ENCODE data around the gene RPL6. TPM values are rescaled to one million over a fixed set of nuclear protein-coding genes. Genes with fewer than 3 reads are reported as not detected.

RPL6 gene
- total RNA-seq, 1 experiment from 2014 or later: 969 TPM

DNA sequence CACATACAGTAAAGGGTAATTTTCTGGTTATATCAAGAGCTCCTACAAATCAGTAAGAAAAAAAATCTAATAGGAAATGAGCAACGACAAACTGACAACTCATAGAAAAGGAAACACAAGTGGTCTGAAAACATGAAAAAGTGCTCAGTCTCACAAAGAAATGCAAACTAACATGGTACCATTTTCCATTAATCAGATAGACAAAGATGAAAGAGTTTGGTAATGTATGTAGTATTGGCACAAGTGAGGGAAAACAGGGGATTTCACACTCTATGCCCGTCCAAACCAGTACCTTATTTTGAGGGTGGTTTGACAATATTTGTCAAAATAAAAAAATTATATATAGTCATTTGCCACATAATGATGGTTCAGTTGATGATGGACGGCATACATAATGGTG is 22.6 kb upstream of the RPL6 start:
- Histone ChIP-seq H3K36me3 (ENCODE audit: control insufficient read depth, insufficient read depth, low read length) (no peaks in the 10 kb centered on the region), H3K27me3 (ENCODE audit: control insufficient read depth, insufficient read depth, low read length) (no peaks in the 10 kb centered on the region), H3K4me1 (ENCODE audit: control insufficient read depth, insufficient read depth, low read length) (no peaks in the 10 kb centered on the region), H3K9me3 (ENCODE audit: control insufficient read depth, insufficient read depth, low read depth, low read length) (no peaks in the 10 kb centered on the region), H3K27ac (ENCODE audit: low read length) (no peak overlapping the region), H3K4me3 (ENCODE audit: low read depth in 2 of 2, low read length in 2 of 2) (no peak overlapping the region)
- in situ Hi-C loops (cut with HindIII; ENCODE audit: low pct_unique_long_range_greater_than_20kb, low sequenced_read_pairs) (no loop called here), intact Hi-C loops (cut with micrococcal nuclease; ENCODE audit: unreplicated experiment) (no loop called here)
- ATAC-seq: no peak
- POLR2A ChIA-PET: no interaction called here
- CTCF ChIA-PET: interaction anchor here (0.7 kb wide), 1 partner anchor 45 kb away, joined by 9 read pairs; no protein-coding TSS in a partner anchor
- TF ChIP-seq TCF7L2 (IDR thresholded peaks at IDR 0.05; ENCODE audit: low read depth, low read length) (no peak), SIN3A (IDR thresholded peaks at IDR 0.05; ENCODE audit: borderline replicate concordance, insufficient read depth, low read depth, low read length) (no peak), POLR2AphosphoS5 (IDR thresholded peaks at IDR 0.05; ENCODE audit: low read depth, low read length) (no peak)
- TF ChIP-seq, protein P1, sequence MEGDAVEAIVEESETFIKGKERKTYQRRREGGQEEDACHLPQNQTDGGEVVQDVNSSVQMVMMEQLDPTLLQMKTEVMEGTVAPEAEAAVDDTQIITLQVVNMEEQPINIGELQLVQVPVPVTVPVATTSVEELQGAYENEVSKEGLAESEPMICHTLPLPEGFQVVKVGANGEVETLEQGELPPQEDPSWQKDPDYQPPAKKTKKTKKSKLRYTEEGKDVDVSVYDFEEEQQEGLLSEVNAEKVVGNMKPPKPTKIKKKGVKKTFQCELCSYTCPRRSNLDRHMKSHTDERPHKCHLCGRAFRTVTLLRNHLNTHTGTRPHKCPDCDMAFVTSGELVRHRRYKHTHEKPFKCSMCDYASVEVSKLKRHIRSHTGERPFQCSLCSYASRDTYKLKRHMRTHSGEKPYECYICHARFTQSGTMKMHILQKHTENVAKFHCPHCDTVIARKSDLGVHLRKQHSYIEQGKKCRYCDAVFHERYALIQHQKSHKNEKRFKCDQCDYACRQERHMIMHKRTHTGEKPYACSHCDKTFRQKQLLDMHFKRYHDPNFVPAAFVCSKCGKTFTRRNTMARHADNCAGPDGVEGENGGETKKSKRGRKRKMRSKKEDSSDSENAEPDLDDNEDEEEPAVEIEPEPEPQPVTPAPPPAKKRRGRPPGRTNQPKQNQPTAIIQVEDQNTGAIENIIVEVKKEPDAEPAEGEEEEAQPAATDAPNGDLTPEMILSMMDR (IDR thresholded peaks at IDR 0.05): no peak
- TF ChIP-seq, protein P2, sequence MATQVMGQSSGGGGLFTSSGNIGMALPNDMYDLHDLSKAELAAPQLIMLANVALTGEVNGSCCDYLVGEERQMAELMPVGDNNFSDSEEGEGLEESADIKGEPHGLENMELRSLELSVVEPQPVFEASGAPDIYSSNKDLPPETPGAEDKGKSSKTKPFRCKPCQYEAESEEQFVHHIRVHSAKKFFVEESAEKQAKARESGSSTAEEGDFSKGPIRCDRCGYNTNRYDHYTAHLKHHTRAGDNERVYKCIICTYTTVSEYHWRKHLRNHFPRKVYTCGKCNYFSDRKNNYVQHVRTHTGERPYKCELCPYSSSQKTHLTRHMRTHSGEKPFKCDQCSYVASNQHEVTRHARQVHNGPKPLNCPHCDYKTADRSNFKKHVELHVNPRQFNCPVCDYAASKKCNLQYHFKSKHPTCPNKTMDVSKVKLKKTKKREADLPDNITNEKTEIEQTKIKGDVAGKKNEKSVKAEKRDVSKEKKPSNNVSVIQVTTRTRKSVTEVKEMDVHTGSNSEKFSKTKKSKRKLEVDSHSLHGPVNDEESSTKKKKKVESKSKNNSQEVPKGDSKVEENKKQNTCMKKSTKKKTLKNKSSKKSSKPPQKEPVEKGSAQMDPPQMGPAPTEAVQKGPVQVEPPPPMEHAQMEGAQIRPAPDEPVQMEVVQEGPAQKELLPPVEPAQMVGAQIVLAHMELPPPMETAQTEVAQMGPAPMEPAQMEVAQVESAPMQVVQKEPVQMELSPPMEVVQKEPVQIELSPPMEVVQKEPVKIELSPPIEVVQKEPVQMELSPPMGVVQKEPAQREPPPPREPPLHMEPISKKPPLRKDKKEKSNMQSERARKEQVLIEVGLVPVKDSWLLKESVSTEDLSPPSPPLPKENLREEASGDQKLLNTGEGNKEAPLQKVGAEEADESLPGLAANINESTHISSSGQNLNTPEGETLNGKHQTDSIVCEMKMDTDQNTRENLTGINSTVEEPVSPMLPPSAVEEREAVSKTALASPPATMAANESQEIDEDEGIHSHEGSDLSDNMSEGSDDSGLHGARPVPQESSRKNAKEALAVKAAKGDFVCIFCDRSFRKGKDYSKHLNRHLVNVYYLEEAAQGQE (IDR thresholded peaks at IDR 0.05; ENCODE audit: insufficient read depth in 1 of 2, low read depth in 2 of 2, low read length in 1 of 2): no peak
- DNase-seq (ENCODE audit: low read depth, low spot score): no peak
- BruUV-seq (replicated peaks): no TSS peak

DNA sequence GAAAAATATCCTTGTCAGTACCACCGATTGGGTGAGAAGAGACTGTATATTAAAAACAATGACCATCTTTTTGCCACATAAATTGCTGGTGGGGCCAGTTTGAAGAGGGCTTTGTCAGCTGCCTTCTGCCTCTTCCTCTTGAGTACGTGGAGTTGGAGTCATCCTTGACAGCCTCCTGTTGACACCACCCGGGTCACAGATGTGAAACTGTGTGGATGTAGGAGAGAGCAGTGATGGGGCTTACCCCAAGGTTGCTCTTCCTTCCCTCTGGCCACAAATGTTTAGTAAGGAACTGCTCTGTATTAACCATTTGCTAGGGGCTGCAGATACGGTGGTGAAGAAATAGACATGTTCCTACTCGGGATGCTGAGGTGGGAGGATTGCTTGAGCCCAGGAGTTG is 21.5 kb upstream of the RPL6 start:
- no peaks in the 10 kb centered on the region for H3K36me3 ChIP-seq (ENCODE audit: control insufficient read depth, insufficient read depth, low read length)
- no peak overlapping the region for H3K4me3 ChIP-seq (ENCODE audit: low read depth in 2 of 2, low read length in 2 of 2)
- intact Hi-C loops (cut with micrococcal nuclease; ENCODE audit: unreplicated experiment): no loop called here
- no peak for DNase-seq (ENCODE audit: low read depth, low spot score)
- no peaks in the 10 kb centered on the region for H3K4me1 ChIP-seq (ENCODE audit: control insufficient read depth, insufficient read depth, low read length)
- TF ChIP-seq SIN3A (IDR thresholded peaks at IDR 0.05; ENCODE audit: borderline replicate concordance, insufficient read depth, low read depth, low read length) (no peak), POLR2AphosphoS5 (IDR thresholded peaks at IDR 0.05; ENCODE audit: low read depth, low read length) (no peak), TCF7L2 (IDR thresholded peaks at IDR 0.05; ENCODE audit: low read depth, low read length) (no peak)
- TF ChIP-seq, protein P2 (IDR thresholded peaks at IDR 0.05; ENCODE audit: insufficient read depth in 1 of 2, low read depth in 2 of 2, low read length in 1 of 2): no peak
- TF ChIP-seq, protein P1 (IDR thresholded peaks at IDR 0.05): no peak
- BruUV-seq (replicated peaks): no TSS peak
- H3K27ac ChIP-seq (ENCODE audit: low read length): no peak overlapping the region
- in situ Hi-C loops (cut with HindIII; ENCODE audit: low pct_unique_long_range_greater_than_20kb, low sequenced_read_pairs): no loop called here
- H3K27me3 ChIP-seq (ENCODE audit: control insufficient read depth, insufficient read depth, low read length): no peaks in the 10 kb centered on the region
- H3K9me3 ChIP-seq (ENCODE audit: control insufficient read depth, insufficient read depth, low read depth, low read length): no peaks in the 10 kb centered on the region
- ATAC-seq: no peak
- ChIA-PET POLR2A (no interaction called here), CTCF (no interaction called here)

All from Panc1 (cell line).